Amniotic stem cell (primary cell): ENCODE results near the gene ZPBP2.
"Not testable (repeated sequence)": the region's sequence is repeated elsewhere in the genome, so short reads cannot be mapped to it uniquely, and the experiment has no call there.

Experiments
- DNase-seq: peaks from one replicate; lab custom pipeline; 2025; lab: John Stamatoyannopoulos, UW

The ZPBP2 gene

GRCh38 chr17:39855911-39856649, 11.9 kb upstream of the ZPBP2 start:
- not testable (repeated sequence) for DNase-seq

DNA sequence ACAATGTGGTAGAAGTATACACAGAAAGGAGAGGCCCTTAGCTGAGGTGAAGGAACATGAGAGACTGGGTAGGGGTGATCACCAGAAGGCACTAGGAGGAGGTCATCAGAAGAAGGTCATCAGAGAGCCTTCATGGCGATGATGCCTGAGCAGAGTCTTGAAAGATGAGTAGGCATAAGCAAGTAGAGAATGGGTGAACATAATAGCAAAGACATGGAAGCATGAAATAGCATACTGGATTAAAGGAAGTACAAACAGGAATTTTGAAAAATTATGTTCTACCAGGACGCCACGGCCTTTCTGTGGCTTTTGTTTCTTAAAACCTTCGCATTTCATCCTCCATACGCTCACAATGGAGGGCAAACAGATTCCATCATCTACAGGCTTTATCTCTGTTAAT, 6.8 kb upstream of the ZPBP2 start:
- no peak for DNase-seq

DNA sequence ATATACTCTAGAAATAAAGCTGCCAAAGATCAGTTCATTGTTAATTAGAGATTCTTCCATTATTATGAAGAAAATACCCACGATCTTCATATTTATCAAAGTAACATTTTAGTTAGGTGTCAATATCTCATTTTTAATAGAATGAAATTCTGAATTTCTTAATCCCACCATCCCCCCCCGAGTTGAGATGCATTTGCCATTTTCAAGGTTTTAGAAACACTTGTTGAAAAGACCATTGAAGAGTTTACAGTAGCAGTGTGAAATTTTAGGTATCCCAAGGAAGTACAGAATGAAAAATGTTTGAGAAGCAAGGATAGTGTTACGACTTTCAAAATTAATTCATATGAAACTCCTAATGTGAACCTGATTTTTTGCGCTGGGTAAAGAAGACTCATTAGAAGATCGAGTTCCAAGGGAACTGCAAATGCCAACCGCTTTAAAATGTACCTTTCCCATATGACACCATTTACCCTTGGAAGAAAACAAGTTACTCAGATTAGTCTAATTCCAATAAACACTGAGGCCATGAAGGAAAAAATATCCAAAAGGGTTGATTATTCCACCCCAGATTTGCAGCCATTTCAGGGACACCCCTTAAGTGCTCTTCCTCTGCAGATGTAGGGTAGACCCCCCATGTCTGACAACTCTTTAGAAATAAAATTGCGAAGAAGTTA, 4.6 kb upstream of the ZPBP2 start:
- DNase-seq, result no peak

GRCh38 chr17:39863918-39864746, 3.9 kb upstream of the ZPBP2 start, which contains the start of gene IKZF3:
Gene IKZF3, minus strand, starts transcription at chr17:39864312. Its CDS starts 186 bp downstream, at chr17:39864126.
- DNase-seq, result no peak

DNA sequence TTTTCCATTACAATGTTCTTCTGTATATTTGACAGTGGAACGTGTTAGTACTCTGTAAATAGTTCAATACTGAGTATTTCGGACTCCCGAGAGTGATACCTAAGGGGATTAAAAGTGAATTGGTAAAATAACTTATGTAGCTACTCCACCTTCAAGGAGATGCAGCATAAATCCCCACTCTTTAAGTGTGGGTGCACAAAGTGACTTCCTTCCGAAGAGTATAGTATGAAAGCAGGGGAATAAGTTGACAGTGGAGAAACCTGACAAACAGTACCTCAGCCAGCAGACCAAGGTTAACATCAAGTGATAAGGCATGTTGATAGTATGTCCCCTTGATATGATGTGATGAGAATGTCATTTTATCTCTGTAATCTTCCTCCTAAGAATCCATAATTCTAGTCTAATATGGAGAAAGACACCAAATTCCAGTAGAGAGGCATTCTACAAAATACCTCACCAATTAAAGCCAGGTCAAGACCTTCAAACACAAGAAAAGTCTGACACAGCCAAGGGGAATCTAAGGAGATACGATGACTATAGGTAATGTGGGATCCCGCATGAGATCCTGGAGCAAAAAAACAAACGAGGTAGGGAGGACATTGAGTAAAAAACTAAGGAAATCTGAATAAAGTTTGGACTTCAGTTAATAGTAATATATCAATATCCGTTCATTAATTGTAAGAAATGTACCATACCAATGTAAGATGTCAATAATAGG, 1.8 kb upstream of the ZPBP2 start:
- no peak for DNase-seq

DNA sequence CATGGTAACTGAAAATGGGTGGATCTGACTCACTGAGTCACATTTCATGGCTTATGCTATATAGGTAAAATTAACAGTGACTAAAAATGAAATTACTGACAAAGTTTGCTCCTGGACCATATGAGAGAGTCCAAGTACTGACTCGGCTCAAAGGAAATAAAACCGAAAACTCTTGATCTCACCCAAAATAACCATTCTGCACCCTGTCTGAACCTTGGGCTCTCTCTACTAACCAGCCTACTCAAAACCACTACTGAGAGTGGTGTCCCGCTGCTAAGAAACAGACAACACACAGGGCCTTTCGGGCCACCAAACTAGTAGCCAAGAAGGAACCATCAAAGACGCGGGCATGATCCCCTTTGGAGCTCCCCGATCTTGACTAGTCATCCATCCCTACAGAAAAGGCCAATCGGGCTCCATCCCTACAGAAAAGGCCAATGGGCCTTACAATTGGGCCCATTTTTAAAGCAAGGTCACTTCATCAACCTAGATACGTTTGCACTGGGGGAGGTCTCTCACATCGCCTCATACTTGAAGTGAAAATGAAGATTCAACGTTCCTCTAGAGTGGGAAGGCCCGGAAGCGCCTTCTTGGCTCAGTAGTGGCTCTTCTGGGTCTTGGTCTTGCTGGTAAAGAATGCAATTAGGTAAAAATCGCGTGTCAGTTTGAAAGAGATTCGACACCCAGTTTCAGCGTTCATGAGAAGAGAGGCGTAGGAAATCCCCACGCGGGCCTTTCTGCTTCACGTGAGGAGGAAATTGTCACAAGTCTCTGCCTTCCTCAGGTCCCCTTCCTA, 720 bp upstream of the ZPBP2 start:
- no peak for DNase-seq

DNA sequence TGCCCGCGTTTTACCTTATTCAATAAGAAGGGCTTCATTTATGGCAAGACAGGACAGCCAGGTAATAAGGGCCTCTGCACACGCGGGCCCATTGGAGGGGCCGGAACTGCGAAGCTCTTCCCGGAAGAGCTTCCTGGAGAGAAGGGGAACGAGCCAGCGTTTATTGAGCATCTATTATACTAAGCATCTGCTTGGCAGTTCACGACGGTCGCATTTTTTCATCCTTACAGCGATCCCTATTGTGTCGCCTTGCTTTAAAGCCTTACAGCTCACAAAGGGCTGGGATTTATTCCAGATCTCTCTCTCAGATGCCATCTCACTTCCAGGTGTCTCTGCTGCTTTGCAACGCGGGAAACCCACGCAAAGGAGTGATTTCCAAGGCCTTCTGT, 546 bp downstream of the ZPBP2 start:
- no peak for DNase-seq

GRCh38 chr17:39870776-39871175, 2.8 kb downstream of the ZPBP2 start:
- no peak for DNase-seq

DNA sequence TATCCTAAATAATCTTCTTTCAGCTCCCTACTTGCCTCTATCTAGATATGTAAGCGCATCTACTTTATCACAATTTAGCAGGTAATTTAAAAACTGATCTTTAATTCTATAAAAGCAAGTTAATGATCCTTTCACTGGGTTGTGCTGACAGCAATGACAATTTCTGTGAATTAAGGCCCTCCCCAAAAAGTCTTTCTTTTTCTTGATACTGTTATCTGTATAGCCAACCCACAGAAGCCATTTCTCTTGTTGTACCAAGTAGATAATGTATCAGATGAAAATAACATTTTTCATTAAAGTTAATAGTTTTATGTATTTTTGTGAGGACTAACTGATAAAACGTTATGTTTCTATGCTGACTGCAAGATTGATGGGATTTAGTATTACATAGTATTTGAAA, 3.8 kb downstream of the ZPBP2 start:
- no peak for DNase-seq

DNA sequence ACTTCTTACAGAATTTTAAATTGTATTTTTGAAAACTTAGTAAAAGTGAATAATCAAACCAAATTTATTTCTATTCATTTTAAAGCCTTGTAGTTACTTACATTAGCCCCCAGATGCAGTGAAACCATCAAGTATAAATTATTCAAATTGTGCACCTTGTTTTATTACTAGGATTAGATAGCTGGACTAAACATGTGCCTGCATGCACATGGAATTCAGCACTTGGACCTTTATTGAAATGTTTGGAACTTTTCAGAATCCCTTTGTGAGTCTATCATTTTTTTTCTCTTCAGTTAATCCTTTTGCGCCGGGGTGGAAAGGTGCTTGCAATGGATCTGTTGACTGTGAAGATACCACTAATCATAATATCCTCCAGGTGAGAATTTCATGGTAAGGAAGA, 4.7 kb downstream of the ZPBP2 start:
- DNase-seq, result peak; percentile 2

DNA sequence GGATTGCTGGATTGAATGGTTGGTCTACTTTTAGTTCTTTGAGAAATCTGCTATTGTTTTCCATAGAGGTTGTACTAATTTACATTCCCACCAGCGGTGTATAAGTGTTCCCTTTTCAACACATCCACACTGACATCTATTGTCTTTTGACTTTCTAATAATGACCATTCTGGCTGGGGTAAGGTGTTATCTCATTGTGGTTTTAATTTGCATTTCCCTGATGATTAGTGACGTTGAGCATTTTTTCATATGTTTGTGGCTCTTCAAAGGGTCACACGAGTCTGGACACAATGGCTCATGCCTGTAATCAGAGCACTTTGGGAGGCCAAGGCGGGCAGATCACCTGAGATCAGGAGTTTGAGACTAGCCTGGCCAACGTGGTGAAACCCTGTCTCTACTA, 18.1 kb downstream of the ZPBP2 start:
- DNase-seq, result not testable (repeated sequence)

GRCh38 chr17:39887078-39887477, 19.1 kb downstream of the ZPBP2 start:
- DNase-seq, result no peak

GRCh38 chr17:39889200-39889599, 21.2 kb downstream of the ZPBP2 start:
- DNase-seq, result no peak

GRCh38 chr17:39894681-39895376, 26.8 kb downstream of the ZPBP2 start:
- no peak for DNase-seq

- DNase-seq, result no peak
These were observed 30.1 kb downstream of the ZPBP2 start for GRCh38 chr17:39898088-39898487.

DNA sequence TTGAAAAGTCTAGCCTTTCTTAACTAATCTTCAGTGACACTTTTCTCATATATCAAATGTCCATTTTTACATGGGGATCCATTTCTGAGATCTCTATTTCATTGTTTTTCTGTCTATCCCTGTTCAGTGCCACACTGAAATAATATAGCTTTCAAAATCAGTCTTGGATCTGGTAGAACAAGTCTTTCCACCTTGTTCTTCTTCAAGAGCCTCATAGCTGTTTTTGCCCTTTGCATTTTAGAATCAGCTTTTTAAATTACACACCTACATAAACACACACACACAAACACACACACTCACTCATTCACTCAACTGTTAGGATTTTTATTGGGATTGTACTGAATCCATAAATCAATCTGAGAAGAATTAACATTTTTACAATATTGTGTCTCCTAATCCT, 31.2 kb downstream of the ZPBP2 start:
- DNase-seq, result no peak

GRCh38 chr17:39902027-39902426, 34.0 kb downstream of the ZPBP2 start:
- DNase-seq, result not testable (repeated sequence)

GRCh38 chr17:39903158-39903884, 35.3 kb downstream of the ZPBP2 start:
- no peak for DNase-seq

DNA sequence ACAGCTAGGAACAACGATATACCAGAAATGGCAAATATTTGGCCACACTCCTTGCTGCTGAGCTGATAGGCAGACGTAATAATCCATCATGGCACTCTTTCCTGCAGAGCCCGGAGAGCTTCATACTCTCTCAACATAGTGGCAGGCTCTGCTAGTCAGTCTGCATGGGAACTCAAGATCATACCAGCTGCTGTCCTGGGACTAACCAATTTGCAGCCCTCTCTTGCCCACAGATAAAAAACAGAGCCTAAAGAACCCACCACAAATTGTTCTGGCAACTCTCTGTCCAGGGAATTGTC, 36.9 kb downstream of the ZPBP2 start:
- no peak for DNase-seq

- no peak for DNase-seq
These were observed 40.9 kb downstream of the ZPBP2 start for GRCh38 chr17:39908789-39909352.
